HG03060 (cell line): ENCODE measurements around the gene PPP1R14D.

Experiments used
- ATAC-seq: cut with Tn5 transposase; IDR thresholded peaks from one replicate; pipeline ENCODE4 v1.9.1; 2021; ENCODE audit warnings: low read depth, moderate number of reproducible peaks; ENCODE audit not compliant: unreplicated experiment

PPP1R14D gene

DNA sequence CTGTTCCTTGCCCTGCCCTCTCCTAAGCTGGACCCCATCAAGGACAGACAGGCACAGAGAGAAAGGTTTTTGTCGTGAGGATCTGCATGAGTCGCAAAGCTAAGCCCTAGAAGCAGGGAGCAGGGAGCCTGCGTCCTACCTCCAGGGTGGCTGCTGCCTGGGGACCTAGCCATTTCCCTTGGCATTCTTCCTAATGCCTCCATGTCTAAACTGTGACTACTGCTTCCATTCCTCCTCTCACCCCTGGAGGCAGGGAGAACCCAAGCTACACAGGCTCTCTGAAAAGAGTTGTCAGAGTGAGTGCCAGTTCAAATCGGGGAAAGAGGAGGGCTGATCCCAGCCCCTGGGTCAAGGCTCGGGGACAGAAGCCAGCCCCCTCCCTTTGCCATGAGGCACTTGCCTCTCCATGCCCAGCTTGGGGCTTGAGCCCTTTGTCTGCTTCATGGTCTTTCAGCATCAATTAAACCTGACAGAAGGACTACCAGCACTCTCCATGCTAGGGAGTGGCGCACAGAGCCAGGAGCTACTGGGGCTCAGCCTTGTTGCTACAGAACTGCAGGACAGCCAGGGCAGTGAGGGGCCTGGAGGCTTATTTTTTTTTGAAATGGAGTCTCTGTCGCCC, 62.2 kb downstream of the PPP1R14D start:
- ATAC-seq, result no peak
